K562 (cell line): ENCODE results near the gene PRSS22. TPM values are rescaled to one million over a fixed set of nuclear protein-coding genes. Genes with fewer than 3 reads are reported as not detected.

ENCODE experiments used
- ATAC-seq: fragments of 200-7000 bp; cut with Tn5 transposase; 3 replicates; pipeline ENCODE4 v1.9.1; 2020; ENCODE audit warnings: moderate library complexity
- BruUV-seq: library from RNA; stranded (reverse); fragments of 400-500 nt; replicated peaks from 2 replicates; lab custom pipeline; 2021; lab: Mats Ljungman, UMichigan
- CTCF ChIA-PET: fragments of 300-600 bp; formaldehyde crosslinking; extraction: SDS; loops from one replicate; lab custom pipeline; 2021; ENCODE audit warnings: low intra/inter-chr PET ratio; lab: Yijun Ruan, JAX
- POLR2A ChIA-PET: fragments of 300-600, 350-650 bp; sonication (Branson Sonifier 250); formaldehyde crosslinking; extraction: SDS; loops from one replicate; lab custom pipeline; 2021; ENCODE audit warnings: antibody characterized with exemption, inconsistent platforms; lab: Yijun Ruan, JAX
- DNase-seq, 4 experiments: peaks; one replicate each; pipeline versions ENCODE4 v3.0.0 to v3.0.0-alpha.2; 2011 to 2018; ENCODE audit warnings: low spot score in 3 of 4, mixed read lengths in 3 of 4; ENCODE audit errors: extremely low read depth in 1 of 4
- FAIRE-seq: peaks from 2 replicates; lab custom pipeline; 2011; peaks lifted over from hg19 to GRCh38; lab: Jason Lieb, UNC
- H2AFZ ChIP-seq: 2 replicates; pipeline ENCODE4 v1.6.0; 2011; ENCODE audit warnings: low read depth, low read length, control low read depth, inconsistent platforms
- H3K27ac ChIP-seq: fragments of 200-600 bp; 3 replicates; pipeline ENCODE4 v1.8.0; 2011; ENCODE audit warnings: low read depth, mild to moderate bottlenecking, control low read depth, inconsistent platforms, low read length, moderate library complexity, mixed read lengths; ENCODE audit errors: extremely low read depth
- H3K27me3 ChIP-seq, 2 experiments: fragments of 300-600 bp in 1 of 2; 2 replicates in 1 of 2; 3 replicates in 1 of 2; pipeline versions ENCODE4 v1.6.0 to v1.8.0; 2011; ENCODE audit warnings: inconsistent platforms in 2 of 2, low read length in 2 of 2, mild to moderate bottlenecking in 1 of 2, mixed read lengths in 1 of 2, moderate library complexity in 1 of 2; ENCODE audit not compliant: control insufficient read depth in 2 of 2, insufficient read depth in 2 of 2
- H3K36me3 ChIP-seq: fragments of 300-600 bp; 3 replicates; pipeline ENCODE4 v1.8.0; 2011; ENCODE audit warnings: mild to moderate bottlenecking, low read length, inconsistent platforms; ENCODE audit not compliant: control insufficient read depth, insufficient read depth
- H3K4me1 ChIP-seq, 2 experiments: fragments of 200-600 bp in 1 of 2; replicated peaks in 1 of 2; 2 replicates in 1 of 2; 3 replicates in 1 of 2; pipeline versions ENCODE4 v1.5.1 to v1.8.0; 2011; ENCODE audit warnings: inconsistent platforms in 2 of 2, low read length in 2 of 2, mild to moderate bottlenecking in 1 of 2, mixed read lengths in 1 of 2, moderate library complexity in 1 of 2; ENCODE audit not compliant: control insufficient read depth in 2 of 2, insufficient read depth in 2 of 2
- H3K4me2 ChIP-seq: 2 replicates; pipeline ENCODE4 v1.6.1; 2011; ENCODE audit warnings: low read length, control low read depth, inconsistent platforms, mixed read lengths; ENCODE audit not compliant: insufficient read depth
- H3K4me3 ChIP-seq: fragments of 200-600 bp; sonication (generic), shearing (Covaris generic); 2 replicates; pipeline ENCODE4 v1.5.1; 2016; ENCODE audit warnings: control low read depth, inconsistent platforms
- H3K79me2 ChIP-seq: fragments of 200-600 bp; 3 replicates; pipeline ENCODE4 v1.8.0; 2011; ENCODE audit warnings: low read length, inconsistent platforms; ENCODE audit not compliant: control insufficient read depth, insufficient read depth
- H3K9ac ChIP-seq, 2 experiments: 2 replicates each; pipeline versions ENCODE4 v1.6.0 to v1.6.1; 2011; ENCODE audit warnings: low read depth in 2 of 2, low read length in 2 of 2, control low read depth in 1 of 2, inconsistent platforms in 1 of 2, mild to moderate bottlenecking in 1 of 2, mixed read lengths in 1 of 2; ENCODE audit not compliant: insufficient read depth in 1 of 2
- H3K9me1 ChIP-seq: one replicate; pipeline ENCODE4 v1.6.0; 2011; ENCODE audit warnings: inconsistent platforms, mild to moderate bottlenecking, low read length, moderate library complexity; ENCODE audit not compliant: control insufficient read depth, insufficient read depth
- H3K9me3 ChIP-seq: replicated peaks from 2 replicates; pipeline ENCODE4 v1.5.1; 2011; ENCODE audit warnings: low read depth, low read length, inconsistent platforms; ENCODE audit not compliant: control insufficient read depth, insufficient read depth
- H4K20me1 ChIP-seq: replicated peaks from 2 replicates; pipeline ENCODE4 v1.6.1; 2011; ENCODE audit warnings: low read length, inconsistent platforms, mixed read lengths; ENCODE audit not compliant: control insufficient read depth, insufficient read depth
- ARID3B ChIP-seq: fragments of 250-450 bp; sonication (Bioruptor Pico); IDR thresholded peaks from 2 replicates; pipeline ENCODE4 v1.4.0; 2020; ENCODE audit warnings: borderline replicate concordance
- BHLHE40 ChIP-seq: IDR thresholded peaks from 2 replicates; pipeline ENCODE4 v1.6.1; 2011; ENCODE audit warnings: low read length, improper control_type of control experiment
- CTBP1 ChIP-seq: fragments of 450-650 bp; IDR thresholded peaks from 2 replicates; pipeline ENCODE4 v1.6.1; 2016; ENCODE audit warnings: borderline replicate concordance
- HDAC3 ChIP-seq: fragments of 450-650 bp; IDR thresholded peaks from 2 replicates; pipeline ENCODE4 v1.6.1; 2018; ENCODE audit warnings: borderline replicate concordance, mild to moderate bottlenecking, moderate library complexity; ENCODE audit not compliant: partially characterized antibody
- IRF1 ChIP-seq: sonication (generic); formaldehyde crosslinking; IDR thresholded peaks from 2 replicates; pipeline ENCODE4 v1.8.0; 2022; ENCODE audit warnings: missing genetic modification reagents, mild to moderate bottlenecking, borderline replicate concordance
- MTF1 ChIP-seq: fragments of 250-450 bp; sonication (Bioruptor Pico); IDR thresholded peaks from 2 replicates; pipeline ENCODE4 v1.9.0; 2021; ENCODE audit warnings: moderate library complexity, mild to moderate bottlenecking, inconsistent platforms, borderline replicate concordance
- NFYB ChIP-seq: IDR thresholded peaks from 2 replicates; pipeline ENCODE4 v1.6.1; 2011; ENCODE audit warnings: mild to moderate bottlenecking, moderate library complexity; ENCODE audit not compliant: insufficient read length; ENCODE audit errors: extremely low read depth
- RHOXF2B ChIP-seq: fragments of 250-450 bp; sonication (Bioruptor Pico); conservative IDR thresholded peaks from 2 replicates; pipeline ENCODE4 v1.5.1; 2021
- SUPT5H ChIP-seq: fragments of 450-650 bp; IDR thresholded peaks from 2 replicates; pipeline ENCODE4 v1.6.1; 2016
- VEZF1 ChIP-seq: fragments of 200-800 bp; sonication (Bioruptor generic); IDR thresholded peaks from 2 replicates; pipeline ENCODE4 v1.6.1; 2017; ENCODE audit warnings: missing genetic modification characterization, missing compliant biosample characterization
- WHSC1 ChIP-seq: IDR thresholded peaks from one replicate; pipeline ENCODE4 v1.6.1; 2012; ENCODE audit warnings: low read length, control low read depth, inconsistent platforms
- ZNF239 ChIP-seq: fragments of 250-450 bp; sonication (Bioruptor Pico); IDR thresholded peaks from 2 replicates; pipeline ENCODE4 v1.4.0; 2020; ENCODE audit warnings: mild to moderate bottlenecking
- WGBS: fragments of 100-300 bp; shearing (Covaris generic); methylation state at CpG from one replicate; pipeline ENCODE4 v1.1.6; 2016; ENCODE audit warnings: low coverage, mixed read lengths; ENCODE audit not compliant: insufficient coverage; ENCODE audit errors: missing lambda C conversion rate; 5-methylcytosine and 5-hydroxymethylcytosine counted together
- in situ Hi-C: fragments of 300-500 bp; cut with MboI; formaldehyde crosslinking; loops from 4 replicates; pipeline ENCODE4 v1.15.0; 2018; ENCODE audit warnings: inconsistent platforms, mixed read lengths
- intact Hi-C: fragments of 100-400 bp; cut with micrococcal nuclease; formaldehyde crosslinking; loops from 2 replicates; pipeline ENCODE4 v1.14.2; 2022
- polyA plus RNA-seq, 8 experiments: library from polyadenylated mRNA; depleted of rRNA in 4 of 8; stranded (reverse) in 5 of 8; unstranded in 3 of 8; fragments of >200 nt; fragmentation: Nextera tagmentation in 2 of 8; fragmentation: Illumina TruSeq in 1 of 8; extraction: Ambion mirVana in 2 of 8; extraction: Trizol in 1 of 8; gene quantifications; 2 replicates each; pipeline versions ENCODE4 v1.2.1 to v1.2.3, GENCODE V29; 2011 to 2014; ENCODE audit warnings: inconsistent platforms in 1 of 8, missing spikeins in 1 of 8
- total RNA-seq, 7 experiments: library from RNA; depleted of rRNA in 6 of 7; stranded (reverse); fragments of >200 nt in 6 of 7; fragmentation: Illumina TruSeq in 2 of 7; extraction: Trizol in 2 of 7; gene quantifications; 2 replicates each; pipeline versions ENCODE4 v1.2.1 to v1.2.3, GENCODE V29; 2011 to 2021; ENCODE audit warnings: low replicate concordance in 1 of 7

Gene PRSS22
- total and polyA plus RNA-seq, 9 of the 15 experiments (the other 6 are each of a cell fraction or from before 2014, with no cell fraction given), result 0.13 to 0.42 TPM; not detected in 7

GRCh38 chr16:2814551-2815298 lies 43.2 kb downstream of the PRSS22 start:
- DNase-seq (no peak), ATAC-seq (no peak), FAIRE-seq (no peak)
- TF ChIP-seq HDAC3 (no peak), NFYB (no peak), CTBP1 (no peak), ZNF239 (CRISPR knock-in tag) (no peak), RHOXF2B (CRISPR knock-in tag) (no peak), IRF1 (CRISPR knock-in tag) (no peak), BHLHE40 (no peak), VEZF1 (CRISPR knock-in tag) (no peak), SUPT5H (no peak), ARID3B (CRISPR knock-in tag) (no peak), WHSC1 (no peak), MTF1 (no peak)
- Histone ChIP-seq H3K79me2 (peaks cover 28% of the 10 kb centered on the region), H3K9ac (peak overlapping the region in 1 of 2 experiments; percentile 59; a peak in 1 of 4 replicates), H3K27ac (no peak overlapping the region), H2AFZ (no peak overlapping the region), H3K27me3 (peaks cover 0 to 15% of the 10 kb centered on the region in 2 experiments; a peak in 2 of 5 replicates), H3K9me3 (no peaks in the 10 kb centered on the region), H3K36me3 (peaks cover 16% of the 10 kb centered on the region; the same call in 2 of the 3 replicates), H3K4me1 (peaks cover 17 to 52% of the 10 kb centered on the region in 2 experiments; a peak in 4 of 5 replicates), H3K4me2 (no peak overlapping the region), H4K20me1 (no peaks in the 10 kb centered on the region), H3K4me3 (no peak overlapping the region), H3K9me1 (no peaks in the 10 kb centered on the region)
- WGBS, result 65% methylated on average over 20 of the region's 20 CpGs
- ChIA-PET CTCF (no interaction called here), POLR2A (interaction anchor here (0.6 kb wide), 1 partner anchor 110 kb away, joined by 3 read pairs; no protein-coding TSS in a partner anchor)
- in situ Hi-C loops (no loop called here), intact Hi-C loops (loop anchor here (5.0 kb wide), 1 partner anchor 37 kb away; the partner anchor contains the start of gene ELOB)
- BruUV-seq, result no TSS peak
